ENCODE data around the gene POMT2. TPM values are rescaled to one million over a fixed set of nuclear protein-coding genes. Genes with fewer than 3 reads are reported as not detected.

Gene POMT2
- total RNA-seq, 4 donors from 2014 or later, result 12.0 to 77.4 (median 24.9) TPM

DNA sequence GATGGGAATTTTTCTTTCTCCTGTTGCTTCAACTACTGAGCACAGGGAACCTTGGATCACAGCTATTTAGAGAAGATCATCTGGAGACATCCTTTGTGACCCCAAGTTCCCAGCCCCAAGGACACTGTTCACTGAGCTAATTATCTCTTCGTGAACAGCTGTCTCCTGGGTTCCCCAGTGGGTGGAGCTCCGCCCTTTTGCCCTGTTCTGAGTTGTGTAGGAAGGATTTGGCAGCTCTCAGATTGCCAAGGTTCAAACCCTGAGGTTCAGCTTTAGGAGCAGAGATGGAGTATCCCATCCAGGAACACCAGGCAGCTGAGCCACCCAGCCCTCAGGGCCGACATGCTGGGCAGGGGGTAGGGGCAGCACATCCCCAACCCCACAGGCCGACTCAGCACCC is 81.7 kb downstream of the POMT2 start:
- Histone ChIP-seq H3K9me3 (no peaks in the 10 kb centered on the region), H3K27me3 (no peaks in the 10 kb centered on the region), H3K27ac (no peak overlapping the region), H3K4me3 (no peak overlapping the region), H3K36me3 (no peaks in the 10 kb centered on the region), H3K4me1 (no peaks in the 10 kb centered on the region)
- in situ Hi-C loops (cut with MboI; ENCODE audit: low pct_ligation_motif_present in 1 of 4, low pct_unique_long_range_greater_than_20kb in 1 of 4, low sequenced_read_pairs in 3 of 4) (no loop called here), intact Hi-C loops (cut with DNase I; ENCODE audit: low total_unique reads) (no loop called here)
- DNase-seq, result no peak
- TF ChIP-seq, protein P1, sequence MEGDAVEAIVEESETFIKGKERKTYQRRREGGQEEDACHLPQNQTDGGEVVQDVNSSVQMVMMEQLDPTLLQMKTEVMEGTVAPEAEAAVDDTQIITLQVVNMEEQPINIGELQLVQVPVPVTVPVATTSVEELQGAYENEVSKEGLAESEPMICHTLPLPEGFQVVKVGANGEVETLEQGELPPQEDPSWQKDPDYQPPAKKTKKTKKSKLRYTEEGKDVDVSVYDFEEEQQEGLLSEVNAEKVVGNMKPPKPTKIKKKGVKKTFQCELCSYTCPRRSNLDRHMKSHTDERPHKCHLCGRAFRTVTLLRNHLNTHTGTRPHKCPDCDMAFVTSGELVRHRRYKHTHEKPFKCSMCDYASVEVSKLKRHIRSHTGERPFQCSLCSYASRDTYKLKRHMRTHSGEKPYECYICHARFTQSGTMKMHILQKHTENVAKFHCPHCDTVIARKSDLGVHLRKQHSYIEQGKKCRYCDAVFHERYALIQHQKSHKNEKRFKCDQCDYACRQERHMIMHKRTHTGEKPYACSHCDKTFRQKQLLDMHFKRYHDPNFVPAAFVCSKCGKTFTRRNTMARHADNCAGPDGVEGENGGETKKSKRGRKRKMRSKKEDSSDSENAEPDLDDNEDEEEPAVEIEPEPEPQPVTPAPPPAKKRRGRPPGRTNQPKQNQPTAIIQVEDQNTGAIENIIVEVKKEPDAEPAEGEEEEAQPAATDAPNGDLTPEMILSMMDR (IDR thresholded peaks at IDR 0.05), result no peak
- TF ChIP-seq POLR2A (IDR thresholded peaks at IDR 0.05) (no peak), POLR2AphosphoS5 (IDR thresholded peaks at IDR 0.05) (no peak), EP300 (IDR thresholded peaks at IDR 0.05; ENCODE audit: low read depth) (no peak)
- 0 to 58% methylated on average over 1 to 4 of the region's 4 CpGs for WGBS, 2 donors (ENCODE audit: low coverage in 1 of 2)

DNA sequence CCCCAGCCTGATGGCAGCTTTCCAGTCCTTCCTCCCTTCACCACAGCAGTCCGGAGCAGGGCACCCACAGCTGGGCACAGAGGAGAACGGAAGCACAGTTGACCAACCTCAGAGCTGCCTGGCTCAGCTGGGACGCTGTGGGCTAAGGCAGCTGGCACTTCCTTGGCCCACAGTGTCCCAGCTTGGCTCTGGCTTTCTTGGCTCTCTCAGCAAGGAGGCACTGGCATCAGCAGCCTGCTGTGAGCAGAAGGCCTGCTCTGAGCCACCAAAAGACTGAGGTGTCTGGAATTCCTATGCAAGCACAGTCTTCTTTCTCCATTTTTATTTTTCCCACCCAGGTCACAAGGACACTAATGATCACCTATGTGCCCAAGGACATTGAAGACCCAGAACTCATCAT is 82.3 kb downstream of the POMT2 start:
- Histone ChIP-seq H3K27ac (no peak overlapping the region), H3K36me3 (no peaks in the 10 kb centered on the region), H3K27me3 (no peaks in the 10 kb centered on the region), H3K9me3 (no peaks in the 10 kb centered on the region), H3K4me3 (no peak overlapping the region), H3K4me1 (no peaks in the 10 kb centered on the region)
- intact Hi-C loops (cut with DNase I; ENCODE audit: low total_unique reads) (no loop called here), in situ Hi-C loops (cut with MboI; ENCODE audit: low pct_ligation_motif_present in 1 of 4, low pct_unique_long_range_greater_than_20kb in 1 of 4, low sequenced_read_pairs in 3 of 4) (no loop called here)
- TF ChIP-seq POLR2A (IDR thresholded peaks at IDR 0.05), result no peak
- no peak for TF ChIP-seq EP300 (IDR thresholded peaks at IDR 0.05; ENCODE audit: low read depth)
- TF ChIP-seq, protein P1 (IDR thresholded peaks at IDR 0.05), result no peak
- TF ChIP-seq POLR2AphosphoS5 (IDR thresholded peaks at IDR 0.05), result no peak
- 65% methylated on average over 3 of the region's 3 CpGs; no CpG with 5 or more reads in 1 of the 2 donors for WGBS, 2 donors (ENCODE audit: low coverage in 1 of 2)
- no peak for DNase-seq

DNA sequence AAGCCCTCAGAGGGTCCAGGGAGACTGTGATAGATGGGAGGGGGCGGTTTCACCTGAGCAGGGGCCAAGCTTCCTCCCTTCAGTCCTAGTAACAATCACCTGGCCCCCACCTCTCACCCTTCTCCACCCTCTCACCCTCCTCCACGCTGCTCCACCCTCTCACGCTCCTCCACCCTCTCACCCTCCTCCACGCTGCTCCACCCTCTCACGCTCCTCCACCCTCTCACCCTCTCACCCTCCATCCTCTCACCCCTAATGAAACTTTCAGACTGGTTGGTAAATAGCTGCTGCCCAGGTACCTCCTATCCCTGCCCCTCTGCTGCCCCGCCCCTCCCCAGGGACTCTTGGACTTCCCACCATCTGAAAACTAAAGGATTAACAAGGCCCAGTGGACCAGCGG is 83.9 kb downstream of the POMT2 start:
- H3K4me3 ChIP-seq, result no peak overlapping the region
- H3K36me3 ChIP-seq, result no peaks in the 10 kb centered on the region
- H3K9me3 ChIP-seq, result no peaks in the 10 kb centered on the region
- H3K27ac ChIP-seq, result no peak overlapping the region
- TF ChIP-seq POLR2AphosphoS5 (IDR thresholded peaks at IDR 0.05) (no peak), POLR2A (IDR thresholded peaks at IDR 0.05) (no peak), EP300 (IDR thresholded peaks at IDR 0.05; ENCODE audit: low read depth) (no peak)
- TF ChIP-seq, protein P1 (IDR thresholded peaks at IDR 0.05), result no peak
- in situ Hi-C loops (cut with MboI; ENCODE audit: low pct_ligation_motif_present in 1 of 4, low pct_unique_long_range_greater_than_20kb in 1 of 4, low sequenced_read_pairs in 3 of 4), result no loop called here
- no peaks in the 10 kb centered on the region for H3K27me3 ChIP-seq
- WGBS, 2 donors (ENCODE audit: low coverage in 1 of 2), result 73 to 79% methylated on average over 4 to 7 of the region's 7 CpGs
- H3K4me1 ChIP-seq, result no peaks in the 10 kb centered on the region
- DNase-seq, result no peak
- intact Hi-C loops (cut with DNase I; ENCODE audit: low total_unique reads), result no loop called here

DNA sequence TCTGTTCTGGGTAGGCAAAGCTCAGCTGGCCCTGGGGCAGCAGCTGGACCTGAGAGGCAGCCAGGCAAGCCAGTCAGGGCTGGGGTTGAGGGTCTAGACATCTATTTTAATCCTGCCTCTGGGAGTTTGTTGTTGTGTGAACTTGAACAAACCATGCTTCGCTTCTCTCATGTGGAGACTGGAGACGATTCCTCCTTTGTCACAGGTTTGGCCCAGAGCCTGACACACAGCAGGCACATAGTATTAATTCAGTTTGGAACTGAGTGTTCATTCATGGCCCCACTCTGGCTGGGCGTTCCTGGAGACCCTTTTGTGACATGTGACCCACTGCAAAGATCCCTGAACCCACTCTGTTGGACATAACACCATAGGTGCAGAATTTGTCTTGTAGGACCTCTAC is 89.0 kb downstream of the POMT2 start:
- intact Hi-C loops (cut with DNase I; ENCODE audit: low total_unique reads), result loop anchor here (1.0 kb wide), 1 partner anchor 39 kb away; no protein-coding TSS in a partner anchor
- Histone ChIP-seq H3K9me3 (no peaks in the 10 kb centered on the region), H3K27me3 (no peaks in the 10 kb centered on the region), H3K27ac (no peak overlapping the region), H3K4me1 (no peaks in the 10 kb centered on the region), H3K36me3 (no peaks in the 10 kb centered on the region), H3K4me3 (no peak overlapping the region)
- no peak for DNase-seq
- TF ChIP-seq, protein P1 (IDR thresholded peaks at IDR 0.05), result no peak
- TF ChIP-seq EP300 (IDR thresholded peaks at IDR 0.05; ENCODE audit: low read depth), result no peak
- TF ChIP-seq POLR2AphosphoS5 (IDR thresholded peaks at IDR 0.05), result no peak
- TF ChIP-seq POLR2A (IDR thresholded peaks at IDR 0.05), result no peak
- WGBS, 2 donors (ENCODE audit: low coverage in 1 of 2), result 75 to 88% methylated on average over 3 of the region's 3 CpGs
- in situ Hi-C loops (cut with MboI; ENCODE audit: low pct_ligation_motif_present in 1 of 4, low pct_unique_long_range_greater_than_20kb in 1 of 4, low sequenced_read_pairs in 3 of 4), result no loop called here
